Fibroblast of mammary gland (primary cell): ENCODE data around the gene MMP25.
"Not testable (repeated sequence)": the region's sequence is repeated elsewhere in the genome, so short reads cannot be mapped to it uniquely, and the experiment has no call there.

Experiments used
- DNase-seq: peaks from one replicate; pipeline ENCODE4 v3.0.0-alpha.2; 2010; ENCODE audit warnings: low read depth
- H3K4me3 ChIP-seq: 2 replicates; pipeline ENCODE4 v1.5.1; 2011; ENCODE audit warnings: low read depth, mild to moderate bottlenecking, low read length, moderate library complexity; ENCODE audit not compliant: control insufficient read depth
- TF ChIP-seq, protein P1 (sequence below): conservative IDR thresholded peaks from 2 replicates; pipeline ENCODE4 v1.5.1; 2011; ENCODE audit warnings: low read depth, low read length, inconsistent platforms; ENCODE audit not compliant: control insufficient read depth, insufficient read depth

The MMP25 gene

DNA sequence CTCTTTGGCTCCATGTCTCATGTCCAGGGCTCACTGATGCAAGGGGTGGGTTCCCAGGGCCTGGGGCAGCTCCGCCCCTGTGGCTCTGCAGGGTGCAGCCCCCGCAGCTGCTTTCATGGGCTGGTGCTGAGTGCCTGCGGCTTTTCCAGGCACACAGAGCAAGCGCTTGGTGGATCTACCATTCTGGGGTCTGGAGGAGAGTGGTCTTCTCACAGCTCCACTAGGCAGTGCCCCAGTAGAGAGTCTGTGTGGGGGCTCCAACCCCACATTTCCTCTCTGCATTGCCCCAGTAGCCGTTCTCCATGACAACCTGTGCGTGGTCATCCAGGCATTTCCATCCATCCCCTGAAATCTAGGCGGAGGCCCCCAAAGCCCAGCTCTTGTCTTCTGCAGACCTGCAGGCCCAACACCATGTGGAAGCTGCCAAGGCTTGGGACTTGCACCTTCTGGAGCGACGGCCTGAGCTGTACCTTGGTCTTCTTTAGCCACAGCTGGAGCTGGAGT lies 24.3 kb downstream of the MMP25 start:
- DNase-seq = no peak
- H3K4me3 ChIP-seq = no peak overlapping the region
- TF ChIP-seq, protein P1, sequence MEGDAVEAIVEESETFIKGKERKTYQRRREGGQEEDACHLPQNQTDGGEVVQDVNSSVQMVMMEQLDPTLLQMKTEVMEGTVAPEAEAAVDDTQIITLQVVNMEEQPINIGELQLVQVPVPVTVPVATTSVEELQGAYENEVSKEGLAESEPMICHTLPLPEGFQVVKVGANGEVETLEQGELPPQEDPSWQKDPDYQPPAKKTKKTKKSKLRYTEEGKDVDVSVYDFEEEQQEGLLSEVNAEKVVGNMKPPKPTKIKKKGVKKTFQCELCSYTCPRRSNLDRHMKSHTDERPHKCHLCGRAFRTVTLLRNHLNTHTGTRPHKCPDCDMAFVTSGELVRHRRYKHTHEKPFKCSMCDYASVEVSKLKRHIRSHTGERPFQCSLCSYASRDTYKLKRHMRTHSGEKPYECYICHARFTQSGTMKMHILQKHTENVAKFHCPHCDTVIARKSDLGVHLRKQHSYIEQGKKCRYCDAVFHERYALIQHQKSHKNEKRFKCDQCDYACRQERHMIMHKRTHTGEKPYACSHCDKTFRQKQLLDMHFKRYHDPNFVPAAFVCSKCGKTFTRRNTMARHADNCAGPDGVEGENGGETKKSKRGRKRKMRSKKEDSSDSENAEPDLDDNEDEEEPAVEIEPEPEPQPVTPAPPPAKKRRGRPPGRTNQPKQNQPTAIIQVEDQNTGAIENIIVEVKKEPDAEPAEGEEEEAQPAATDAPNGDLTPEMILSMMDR = no peak

DNA sequence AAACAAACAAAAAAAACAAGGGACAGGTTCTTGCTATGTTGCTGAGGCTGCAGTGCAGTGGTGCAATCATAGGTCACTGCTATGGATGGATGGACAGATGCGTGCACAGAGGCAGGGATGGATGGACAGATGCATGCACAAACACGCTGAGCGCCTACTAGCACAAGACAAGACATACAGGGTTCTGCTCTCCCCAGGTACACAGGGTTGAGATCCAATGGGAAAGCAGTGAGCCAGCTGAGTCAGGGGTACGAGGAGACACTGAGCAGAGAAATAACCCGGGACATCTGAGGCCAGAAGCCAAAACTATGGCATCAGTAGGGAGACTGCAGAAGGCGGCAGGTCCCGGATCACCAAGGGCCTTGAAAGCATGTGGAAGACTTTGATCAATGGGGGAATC lies 25.3 kb downstream of the MMP25 start:
- no peak for DNase-seq
- H3K4me3 ChIP-seq = no peak overlapping the region
- TF ChIP-seq, protein P1 = no peak

DNA sequence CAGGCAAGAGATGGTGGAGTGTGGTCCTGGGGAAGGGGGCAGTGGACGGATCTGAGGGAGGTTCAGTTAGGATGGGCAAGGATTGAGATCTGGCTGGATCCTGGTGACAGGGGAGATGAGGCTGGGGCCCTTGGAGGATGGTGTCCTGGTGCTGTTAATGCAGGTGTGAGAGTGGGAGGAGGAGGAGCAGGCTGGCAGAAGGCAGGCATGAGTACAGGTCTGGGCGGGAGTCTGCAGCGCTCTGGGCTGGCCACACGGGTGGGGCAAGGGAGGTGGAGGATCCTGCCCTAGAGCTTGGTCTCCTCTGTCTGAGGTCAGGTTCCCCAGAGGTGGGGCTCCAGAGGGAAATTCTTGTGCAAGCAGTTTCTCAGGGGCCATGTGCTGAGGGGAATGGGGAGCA lies 25.8 kb downstream of the MMP25 start:
- not testable (repeated sequence) for DNase-seq

GRCh38 chr16:3072576-3073263 lies 26.4 kb downstream of the MMP25 start:
- not testable (repeated sequence) for DNase-seq, H3K4me3 ChIP-seq

More for the DNA sequence above, 25.8 kb downstream of the MMP25 start:
- H3K4me3 ChIP-seq = not testable (repeated sequence)

GRCh38 chr16:3073448-3073847 lies 27.1 kb downstream of the MMP25 start:
- TF ChIP-seq, protein P1 = no peak
- H3K4me3 ChIP-seq = no peak overlapping the region
- DNase-seq = no peak

DNA sequence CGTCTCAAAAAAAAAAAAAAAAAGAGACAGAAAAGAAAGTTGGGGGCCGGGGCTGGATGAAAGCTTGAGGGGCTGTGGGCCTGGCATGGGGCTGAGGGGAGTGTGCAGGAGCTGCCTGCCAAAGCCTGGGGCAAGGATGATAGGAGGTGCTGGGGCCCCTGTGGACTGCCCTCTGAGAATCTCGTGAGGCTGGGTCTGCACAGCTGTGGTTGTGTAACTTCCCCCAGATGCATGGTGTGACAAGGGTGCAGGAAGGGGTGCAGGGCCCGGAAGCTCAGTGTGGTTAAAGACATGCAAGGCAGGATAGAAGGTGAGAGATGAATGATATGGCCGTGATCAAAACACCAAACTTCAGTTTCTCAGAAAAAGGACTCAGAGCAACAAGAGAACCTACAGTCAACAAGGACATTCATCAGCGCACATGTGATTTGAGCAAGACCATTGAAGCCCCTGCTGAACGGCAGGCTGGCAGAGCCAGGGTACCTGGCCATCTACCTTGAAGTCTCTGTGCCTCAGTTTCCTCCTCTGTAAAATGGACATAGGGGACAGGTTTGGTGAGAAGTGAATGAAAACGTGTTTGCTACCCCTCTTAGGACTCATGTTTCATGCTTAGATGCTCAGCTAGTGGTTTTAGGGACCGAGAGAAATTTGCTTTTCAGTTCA lies 28.6 kb downstream of the MMP25 start:
- no peak overlapping the region for H3K4me3 ChIP-seq
- DNase-seq = no peak
- TF ChIP-seq, protein P1 = no peak

DNA sequence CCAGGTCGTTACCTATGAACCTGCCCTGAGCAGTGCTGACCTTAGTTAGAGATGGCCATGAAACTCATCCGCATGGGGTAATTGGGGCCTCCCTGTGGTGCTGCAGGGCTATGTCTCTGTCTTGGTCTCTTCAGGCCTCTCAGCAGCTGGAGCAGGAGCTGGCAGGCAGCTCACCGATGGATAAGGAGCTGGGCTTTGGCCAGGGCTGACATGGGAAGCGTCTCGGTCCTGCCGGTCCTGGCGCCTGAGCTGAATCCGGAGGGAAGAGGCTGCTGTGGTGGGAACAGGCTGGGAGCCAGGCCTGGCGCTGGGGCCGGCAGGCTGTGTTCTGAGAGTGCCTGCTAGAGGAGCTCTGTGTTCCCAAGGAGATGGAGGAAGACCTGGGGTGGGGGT lies 29.2 kb downstream of the MMP25 start:
- no peak overlapping the region for H3K4me3 ChIP-seq
- no peak for DNase-seq
- TF ChIP-seq, protein P1 = no peak

DNA sequence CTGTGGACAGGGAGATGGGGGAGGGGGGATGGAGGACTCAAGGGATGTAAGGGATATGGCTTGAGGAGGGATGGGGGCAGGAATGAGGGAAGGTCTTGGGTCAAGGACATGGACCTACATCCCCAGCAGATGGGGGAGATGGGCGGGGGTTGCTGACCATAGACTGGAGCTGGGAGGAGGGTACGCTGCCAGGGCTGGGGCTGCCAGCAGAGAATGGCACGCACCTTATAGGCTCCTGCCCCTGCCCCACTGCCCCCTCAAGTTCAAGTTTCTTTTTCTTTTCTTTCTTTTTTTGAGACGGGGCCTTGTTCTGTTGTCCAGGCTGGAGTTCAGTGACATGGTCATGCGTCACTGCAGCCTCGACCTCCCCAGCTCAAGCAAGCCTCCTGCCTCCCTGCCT lies 29.6 kb downstream of the MMP25 start:
- not testable (repeated sequence) for DNase-seq, H3K4me3 ChIP-seq
